Activated CD8-positive, alpha-beta memory T cell treated with anti-CD3 and anti-CD28 coated beads for 1 hour (primary cell): Measurements from ENCODE around the gene MYADML2.
"Not testable (repeated sequence)": the region's sequence is repeated elsewhere in the genome, so short reads cannot be mapped to it uniquely, and the experiment has no call there.

Experiments
- DNase-seq, 2 donors: peaks; one replicate each; pipeline ENCODE4 v3.0.0-alpha.2; 2020; ENCODE audit warnings: low read depth in 1 of 2; ENCODE audit errors: extremely low read depth in 1 of 2

MYADML2 gene

DNA sequence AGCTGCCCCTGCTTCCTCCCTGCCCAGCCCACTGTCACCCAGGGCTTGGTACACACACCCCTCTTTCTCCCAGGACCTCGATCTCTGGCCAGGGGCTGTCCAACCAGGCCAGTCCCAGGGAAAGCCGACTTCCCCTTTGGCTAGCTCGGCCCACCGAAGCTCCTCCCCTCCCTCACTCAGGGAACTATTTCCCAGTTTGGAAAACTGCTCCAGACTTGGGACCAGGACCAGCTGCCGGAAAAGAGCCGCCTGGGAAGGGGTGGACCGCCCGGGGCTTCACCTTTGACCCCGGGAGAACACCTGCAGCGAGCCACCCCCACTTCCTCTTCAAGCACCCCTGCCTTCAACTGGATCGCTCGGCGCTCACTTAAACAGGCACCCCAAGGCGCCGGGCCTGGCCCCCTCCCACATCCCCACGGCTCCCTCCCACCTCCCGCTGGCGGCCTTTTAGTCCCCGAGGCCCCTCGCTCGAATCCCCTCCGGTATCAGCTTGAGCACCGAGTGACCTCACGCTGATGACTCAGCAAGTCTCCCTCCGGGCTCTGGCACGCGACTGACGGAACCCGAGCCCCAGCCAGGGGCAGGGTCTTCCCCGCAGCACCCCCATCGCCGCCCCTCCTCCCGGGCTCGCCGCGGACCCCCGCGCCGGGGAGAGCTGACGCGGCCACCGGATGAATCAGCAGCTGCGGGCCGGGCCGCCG lies 20.4 kb downstream of the MYADML2 start:
- DNase-seq, result peak in 1 of 2 donors; percentile 30

DNA sequence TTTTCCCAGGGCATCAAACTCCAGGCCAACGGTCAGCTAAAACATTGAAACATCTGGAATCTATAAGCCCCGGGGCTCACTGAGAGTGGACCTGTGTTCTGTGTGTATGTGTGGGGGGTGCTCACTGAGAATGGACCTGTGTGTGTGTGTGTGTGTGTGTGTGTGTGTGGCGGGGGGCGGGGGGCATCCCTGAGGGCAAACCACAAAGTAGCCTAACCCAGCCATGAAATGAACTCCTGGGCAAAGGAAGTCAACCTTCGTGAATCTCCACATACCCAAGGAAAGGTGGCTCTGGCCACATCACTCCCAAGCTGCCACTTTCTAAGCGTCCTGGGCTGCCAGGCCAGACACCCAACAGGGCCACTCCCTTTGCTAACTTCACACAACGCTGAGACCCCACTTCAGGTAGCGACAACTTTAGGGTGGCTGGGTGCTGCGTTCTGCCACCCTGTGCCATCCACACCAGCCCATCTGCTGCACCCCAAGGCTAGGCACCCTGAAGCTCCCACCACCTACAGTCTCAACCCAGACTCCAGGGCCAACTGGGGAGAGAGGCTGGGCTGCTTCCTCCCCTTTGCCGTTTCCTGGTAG lies 21.1 kb downstream of the MYADML2 start:
- no peak for DNase-seq

DNA sequence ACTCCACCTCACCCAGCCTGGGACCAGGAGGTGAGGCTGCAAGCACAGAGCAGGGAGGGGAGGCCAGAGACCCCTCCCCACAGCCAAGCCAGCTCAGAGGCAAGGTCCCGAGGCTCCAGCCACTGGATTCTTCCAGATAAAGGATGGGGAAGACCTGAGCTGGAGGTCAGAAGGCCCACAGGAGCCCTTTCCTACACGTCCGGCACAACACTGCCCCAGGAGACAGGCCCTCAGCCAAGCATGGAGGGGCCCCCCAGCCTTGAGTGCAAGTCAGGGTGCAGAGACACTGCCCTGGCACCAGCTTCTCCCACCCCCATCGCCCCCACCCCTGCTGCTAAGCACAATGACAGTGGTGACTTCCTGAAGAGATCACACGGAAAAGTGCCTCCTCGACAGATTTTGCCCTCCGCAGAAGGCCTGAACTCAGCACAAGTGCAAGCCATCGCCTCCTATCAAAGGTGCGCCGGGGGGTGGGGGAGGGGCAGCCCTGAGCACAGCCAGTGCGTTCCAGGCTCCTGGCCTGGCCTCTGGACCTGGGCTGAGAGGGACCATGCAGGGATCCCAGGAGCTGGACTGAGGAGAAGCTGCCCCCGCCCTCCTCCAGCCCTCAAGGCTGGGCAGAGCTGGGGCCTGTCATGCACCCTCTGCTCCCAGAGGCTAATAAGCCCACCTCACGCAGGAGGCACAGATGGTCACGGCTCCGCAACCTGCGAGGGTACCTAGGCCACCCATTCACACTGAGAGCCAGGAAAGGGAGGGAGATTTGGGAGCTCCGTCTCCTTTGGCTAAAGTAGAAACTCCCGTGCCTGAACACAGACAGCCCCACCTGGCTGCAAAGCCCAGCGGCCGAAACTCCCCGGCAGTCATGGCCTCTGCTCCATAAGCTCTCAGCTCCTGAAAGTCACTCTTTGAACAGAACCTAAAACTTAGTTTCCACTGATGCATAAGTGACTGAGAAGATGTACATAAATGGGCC lies 22.2 kb downstream of the MYADML2 start:
- DNase-seq, result no peak

DNA sequence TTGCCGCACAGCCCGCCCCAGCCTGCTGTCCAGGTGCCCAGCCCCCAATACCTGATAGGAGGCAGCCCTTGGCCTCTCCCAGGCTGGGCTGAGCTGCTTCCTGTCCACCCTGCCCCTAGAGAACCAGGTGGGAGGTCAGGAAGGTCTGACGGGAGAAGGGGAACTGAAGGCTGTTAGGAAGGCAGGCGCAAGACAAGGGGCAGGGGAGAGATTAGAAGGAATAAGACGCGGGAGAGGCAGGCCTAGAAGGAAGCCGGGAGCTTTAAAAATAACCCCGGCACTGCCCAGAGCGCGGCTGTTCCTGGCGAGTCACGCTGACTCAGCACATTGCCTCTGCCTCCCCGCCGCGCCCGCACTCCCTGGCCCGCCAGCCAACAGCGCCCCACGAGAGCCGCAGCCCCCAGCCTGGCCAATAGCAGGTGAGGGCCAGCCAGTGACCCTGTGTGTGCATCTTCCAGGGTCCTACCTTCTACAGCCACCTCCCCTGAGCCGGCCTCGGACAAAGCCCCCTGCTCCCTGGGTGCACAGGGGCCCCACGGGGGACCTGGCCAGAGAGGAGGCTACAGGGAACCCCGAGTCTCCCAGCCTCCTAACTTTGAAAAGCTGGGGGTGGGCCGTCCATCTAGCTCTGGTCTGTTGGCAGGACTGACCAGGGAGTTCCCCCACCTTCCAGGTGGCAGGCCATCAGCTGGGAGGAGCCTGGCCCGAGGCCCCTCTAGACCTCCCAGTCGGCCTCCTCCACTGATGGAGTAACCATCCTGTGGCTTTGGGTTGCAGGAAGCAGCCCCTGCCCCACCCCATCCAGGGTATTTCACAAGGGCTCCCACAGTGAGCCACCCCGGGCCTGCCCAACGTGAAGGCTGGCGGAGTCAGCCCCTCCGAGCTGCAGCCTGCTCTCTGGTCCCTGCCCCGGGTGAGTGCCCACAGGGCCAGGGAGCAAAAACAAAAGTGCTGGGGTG lies 23.5 kb downstream of the MYADML2 start:
- no peak for DNase-seq

DNA sequence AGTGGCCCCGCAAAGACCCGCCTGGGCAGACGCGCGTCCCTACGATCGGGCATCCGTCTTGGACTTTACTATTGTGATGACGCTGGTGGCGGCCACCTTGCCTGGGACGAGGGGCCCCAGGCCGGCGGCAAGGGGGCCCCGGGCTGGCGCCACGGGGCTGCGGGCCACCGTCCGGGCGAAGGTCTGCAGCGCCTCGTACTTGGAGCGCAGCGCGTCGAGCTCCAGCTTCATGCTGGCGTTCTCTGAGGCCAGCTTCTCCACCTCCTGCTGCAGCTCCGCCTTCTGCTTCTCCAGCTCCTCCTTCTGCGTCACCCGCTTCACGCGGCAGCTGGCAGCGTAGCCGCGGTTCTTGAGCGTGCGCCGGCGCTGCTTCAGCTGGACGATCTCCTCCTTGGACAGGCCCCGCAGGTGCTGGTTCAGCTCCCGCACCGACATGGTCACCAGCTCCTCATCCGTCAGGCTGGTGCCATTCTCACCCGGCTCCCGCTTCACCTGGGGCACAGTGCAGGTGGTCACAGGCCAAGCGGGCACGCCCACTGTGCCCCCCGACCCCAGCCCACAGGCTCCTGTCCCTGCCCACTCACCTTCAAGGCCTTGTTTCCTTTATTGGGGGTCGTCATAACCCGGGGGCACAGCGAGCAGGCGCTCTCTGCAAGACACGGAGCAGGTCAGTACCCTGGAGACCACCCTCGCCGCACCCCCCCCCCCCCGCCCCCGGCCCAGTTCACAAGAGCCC lies 24.3 kb downstream of the MYADML2 start:
- no peak for DNase-seq

DNA sequence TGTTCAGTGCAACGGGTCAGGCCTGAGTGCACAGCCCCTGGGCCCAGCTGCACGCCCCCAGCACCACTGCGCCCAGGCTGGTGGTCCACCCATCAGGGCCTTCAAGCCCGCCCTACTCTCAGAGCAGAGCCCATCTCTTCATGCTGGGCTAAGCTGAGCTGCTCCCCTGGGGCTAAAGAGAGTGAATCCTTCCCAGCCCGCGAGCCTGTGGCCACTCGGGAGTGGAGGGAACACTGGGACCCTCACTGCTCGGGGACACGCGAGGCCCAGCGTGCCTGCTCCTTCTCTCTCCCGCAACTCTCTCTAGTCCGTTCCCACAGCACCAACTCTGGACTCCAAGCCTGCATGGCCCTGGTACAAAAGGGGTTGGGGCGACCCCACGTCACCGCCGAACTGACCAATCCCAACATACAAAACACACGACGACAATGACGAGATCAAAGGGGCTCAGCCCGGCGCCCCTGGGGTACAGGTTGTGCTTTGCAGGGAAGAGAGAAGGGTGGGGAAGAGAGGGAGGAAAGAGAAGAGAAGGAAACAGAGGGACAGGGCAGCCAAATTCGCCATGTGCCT lies 25.0 kb downstream of the MYADML2 start:
- DNase-seq, result no peak

DNA sequence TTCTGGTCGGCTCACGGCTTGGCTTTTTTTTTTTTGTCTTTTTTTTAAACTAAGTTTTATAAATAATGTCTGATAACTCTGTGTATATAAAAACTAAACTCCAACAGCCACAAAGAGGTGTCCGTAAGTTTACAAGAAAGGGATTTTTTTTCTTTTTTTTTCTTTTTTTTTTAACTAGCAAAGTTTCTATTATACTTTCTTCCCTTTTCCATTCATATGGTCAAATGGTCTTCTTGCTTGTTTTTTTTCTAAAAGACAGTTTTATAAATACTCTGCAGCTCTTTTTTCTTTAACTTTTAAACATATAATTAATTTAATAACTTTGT lies 25.5 kb downstream of the MYADML2 start:
- DNase-seq, result no peak

DNA sequence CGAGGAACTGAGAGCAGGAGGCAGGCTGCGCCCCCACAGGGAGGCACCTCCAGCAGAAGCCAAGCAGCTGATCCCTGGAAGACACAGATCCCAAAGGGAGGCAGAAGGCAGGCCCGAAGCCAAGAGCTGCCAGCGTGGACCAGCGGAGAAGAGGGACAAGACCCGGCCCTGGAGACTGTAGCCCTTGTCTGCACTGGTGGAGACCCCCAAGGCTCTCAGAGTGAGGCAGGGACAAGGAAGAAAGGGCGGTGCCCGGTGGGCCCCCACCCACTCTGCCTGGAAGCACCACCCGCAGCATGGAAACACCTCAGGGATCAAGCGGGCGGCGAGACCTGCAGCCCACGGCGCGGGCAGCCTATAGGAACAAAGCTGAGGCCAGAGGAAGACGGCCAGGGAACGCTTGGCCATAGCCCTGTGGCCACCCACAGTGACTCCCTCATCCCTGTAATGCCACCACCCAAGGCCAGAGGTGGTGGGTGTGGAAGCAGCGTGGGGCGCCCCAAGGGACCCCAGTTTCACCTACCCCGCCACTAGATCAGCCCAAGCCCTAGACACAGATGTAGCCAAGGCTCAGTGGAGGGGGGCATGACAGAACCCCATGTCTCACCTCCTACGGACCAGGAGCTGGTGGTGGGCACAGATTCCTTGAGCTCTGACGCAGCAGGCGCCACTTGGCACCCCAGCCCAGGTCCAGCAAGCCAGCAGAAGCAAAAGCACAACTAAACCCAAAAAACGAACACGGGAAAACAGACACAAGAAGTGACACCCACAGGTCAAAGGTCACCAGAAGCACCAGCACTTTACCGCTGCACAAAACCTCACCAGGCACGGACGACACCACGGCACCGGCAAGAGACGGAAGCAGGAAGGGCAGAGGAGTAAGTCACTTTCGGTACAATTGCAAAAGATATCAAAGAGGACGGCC lies 26.2 kb downstream of the MYADML2 start:
- no peak for DNase-seq

DNA sequence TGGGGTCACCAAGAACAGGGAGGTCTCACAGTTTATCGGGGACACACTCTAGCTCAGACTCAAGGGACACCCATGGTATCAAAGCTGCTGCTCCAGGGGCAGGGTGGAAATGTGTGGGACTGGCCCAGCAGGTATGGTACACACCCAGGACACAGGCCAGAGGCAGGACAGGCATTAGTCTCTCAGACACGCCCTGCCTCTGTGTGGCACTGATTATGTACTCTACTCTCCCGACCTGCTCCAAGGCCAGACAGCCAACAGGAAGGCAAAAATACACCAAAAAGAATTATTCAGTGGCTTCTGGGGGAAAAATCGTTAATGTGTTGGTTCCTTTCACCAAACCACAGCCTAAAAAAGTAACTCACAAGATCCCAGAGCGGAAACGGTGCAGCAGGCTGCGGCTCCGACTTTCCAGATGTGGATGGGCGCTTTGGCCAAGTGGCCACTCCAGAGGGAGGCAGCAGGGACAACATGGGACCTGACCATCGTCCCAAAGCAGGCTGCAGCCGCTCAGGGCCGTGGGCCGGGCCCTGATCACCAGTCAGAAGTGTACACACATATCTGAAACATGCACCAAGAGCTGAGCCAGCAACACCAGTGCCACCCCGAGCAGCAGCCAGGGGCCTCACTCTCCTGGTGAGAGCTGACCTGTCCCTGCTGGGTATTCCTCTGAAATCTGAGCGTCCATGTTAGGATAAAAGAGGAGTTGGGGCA lies 28.0 kb downstream of the MYADML2 start:
- no peak for DNase-seq

DNA sequence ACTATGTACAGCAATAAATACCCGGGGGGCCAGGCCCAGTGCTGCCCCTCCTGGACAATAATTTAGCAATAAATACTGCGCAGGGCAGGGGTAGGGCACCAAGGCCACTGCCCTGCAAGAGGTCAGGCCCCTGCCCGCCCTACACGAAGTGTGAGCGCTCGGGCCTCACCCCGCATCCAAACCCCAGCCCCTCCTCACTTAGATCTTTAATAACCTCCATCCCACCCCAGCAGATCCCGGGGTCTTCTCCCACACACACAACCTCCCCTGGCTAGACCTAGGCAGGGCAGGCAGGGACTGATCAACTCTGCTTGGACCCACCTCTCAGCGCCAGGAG lies 28.7 kb downstream of the MYADML2 start:
- DNase-seq, result not testable (repeated sequence)

DNA sequence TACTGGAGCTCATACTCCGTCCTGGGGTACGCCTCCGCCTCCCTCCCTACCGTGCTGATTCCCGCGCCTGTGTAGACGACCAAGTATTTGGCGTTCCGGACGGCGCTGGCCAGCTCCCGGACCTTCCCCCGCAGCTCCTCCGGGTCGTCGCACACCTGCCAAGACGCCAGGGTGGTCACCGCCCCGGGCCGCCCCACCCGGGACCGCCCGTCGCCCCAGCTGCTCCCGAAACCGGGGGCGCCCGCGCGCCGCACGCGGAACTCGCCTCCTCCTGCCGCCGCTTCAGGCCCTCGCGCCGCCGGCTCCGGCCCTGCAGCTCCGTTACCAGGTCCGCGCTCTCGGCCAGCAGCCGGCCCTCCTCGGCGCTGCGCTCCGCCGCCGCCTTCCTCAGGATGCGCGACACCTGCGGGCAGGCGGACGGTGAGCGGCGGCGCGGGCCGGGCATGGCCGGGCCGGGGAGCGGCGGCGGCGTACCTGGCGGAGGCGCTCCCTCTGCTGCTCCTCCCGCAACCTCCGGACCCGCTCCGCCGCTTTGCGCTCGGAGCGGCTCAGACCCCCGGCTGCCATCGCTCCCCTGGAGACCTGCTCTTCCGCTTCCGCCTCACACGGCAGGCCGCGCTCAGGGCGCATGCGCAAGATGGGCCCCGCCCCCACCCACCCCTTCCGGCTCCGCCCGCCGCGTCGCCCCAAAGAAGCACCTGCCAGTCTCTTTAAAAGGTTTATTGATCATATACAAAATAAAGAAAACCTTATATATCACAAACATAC lies 29.3 kb downstream of the MYADML2 start, which contains the start of gene SIRT7:
Gene SIRT7 (minus strand): TSS at position 612 of the 768 bp plus-strand sequence. CDS start 45 bp downstream, at position 567.
- peak; percentile 46 to 74 for DNase-seq

DNA sequence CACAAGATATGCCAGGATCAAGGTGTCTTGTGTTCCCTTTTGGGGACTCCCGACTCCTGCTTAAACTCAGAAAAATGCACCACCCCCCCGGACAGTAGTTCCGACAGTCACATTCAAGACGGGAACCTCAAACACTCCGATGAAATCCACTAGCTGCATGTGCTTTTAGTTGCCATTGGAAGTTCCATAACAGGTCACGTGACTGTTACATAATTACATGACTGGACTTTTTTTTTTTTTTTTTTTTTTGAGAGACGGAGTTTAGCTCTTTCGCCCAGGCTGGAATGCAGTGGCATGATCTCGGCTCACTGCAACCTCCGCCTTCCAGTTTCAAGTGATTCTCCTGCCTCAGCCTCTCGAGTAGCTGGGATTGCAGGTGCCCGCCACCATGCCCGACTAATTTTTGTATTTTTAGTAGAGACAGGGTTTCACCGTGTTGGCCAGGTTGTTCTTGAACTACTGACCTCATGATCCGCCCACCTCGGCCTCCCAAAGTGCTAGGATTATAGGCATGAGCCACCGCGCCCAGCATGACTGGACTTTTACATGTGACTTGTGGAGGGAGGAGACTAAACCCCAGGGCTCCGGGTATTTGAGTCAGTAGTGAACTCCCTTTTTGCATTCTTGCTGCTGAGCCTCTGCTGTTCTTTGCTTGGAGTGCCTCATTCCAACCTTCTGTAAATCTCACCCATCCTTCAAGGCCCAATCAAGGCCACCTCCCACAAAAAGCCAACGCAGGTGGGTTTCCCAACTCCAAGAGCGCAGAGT lies 30.6 kb downstream of the MYADML2 start:
- DNase-seq, result no peak

DNA sequence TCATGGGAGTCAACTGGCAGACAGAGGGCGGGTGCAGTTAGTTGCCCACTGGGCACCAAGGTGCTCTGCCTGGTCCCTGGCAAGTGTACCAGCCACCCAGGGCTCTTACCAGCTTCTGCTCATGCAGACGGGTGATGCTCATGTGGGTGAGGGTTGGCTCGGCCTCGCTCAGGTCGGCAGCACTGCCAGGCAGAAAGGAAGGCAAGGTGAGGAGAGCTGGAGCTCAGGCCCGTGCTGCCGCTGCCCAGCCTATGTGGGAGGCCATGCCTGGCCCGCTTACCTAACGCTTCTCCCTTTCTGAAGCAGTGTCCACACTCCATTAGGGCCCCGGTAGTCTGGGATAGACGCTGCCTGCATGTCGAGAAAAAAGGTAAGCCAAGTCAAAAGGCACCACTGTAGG lies 31.7 kb downstream of the MYADML2 start:
- no peak for DNase-seq

DNA sequence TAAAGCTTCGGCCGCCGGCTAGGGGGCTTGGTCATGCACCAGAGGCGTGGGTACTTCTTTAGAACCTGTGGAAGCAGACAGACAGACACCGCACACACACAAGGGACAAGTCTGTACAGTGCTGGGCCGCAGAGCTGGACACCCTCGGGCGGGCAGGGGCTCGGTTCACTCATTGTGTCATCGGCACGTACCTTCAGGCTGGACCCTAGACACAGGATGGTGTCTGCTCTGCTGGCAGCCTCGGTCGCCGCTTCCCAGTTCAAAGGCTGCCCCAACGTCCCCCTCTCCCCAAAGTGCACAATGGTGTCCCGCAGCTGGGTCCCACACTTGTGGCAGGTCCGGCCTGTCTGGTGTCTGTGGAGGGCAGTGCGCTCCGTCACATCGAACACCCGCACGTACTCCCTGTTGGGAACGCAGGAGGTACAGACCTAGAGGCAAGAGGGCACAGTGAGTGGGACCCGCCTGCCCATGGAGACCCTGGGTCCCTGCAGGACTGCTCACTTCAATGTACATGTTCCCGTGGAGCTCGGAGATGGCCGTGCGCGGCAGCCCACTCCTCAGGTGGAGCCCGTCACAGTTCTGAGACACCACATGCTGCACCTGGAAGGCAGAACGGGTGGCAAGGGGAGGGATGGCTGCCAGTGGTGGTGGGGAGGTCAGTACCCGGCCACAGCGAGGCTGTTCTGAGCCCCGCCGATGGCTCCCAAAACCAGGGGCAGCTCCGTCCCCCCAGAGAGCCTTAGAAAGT lies 32.8 kb downstream of the MYADML2 start:
- no peak for DNase-seq

DNA sequence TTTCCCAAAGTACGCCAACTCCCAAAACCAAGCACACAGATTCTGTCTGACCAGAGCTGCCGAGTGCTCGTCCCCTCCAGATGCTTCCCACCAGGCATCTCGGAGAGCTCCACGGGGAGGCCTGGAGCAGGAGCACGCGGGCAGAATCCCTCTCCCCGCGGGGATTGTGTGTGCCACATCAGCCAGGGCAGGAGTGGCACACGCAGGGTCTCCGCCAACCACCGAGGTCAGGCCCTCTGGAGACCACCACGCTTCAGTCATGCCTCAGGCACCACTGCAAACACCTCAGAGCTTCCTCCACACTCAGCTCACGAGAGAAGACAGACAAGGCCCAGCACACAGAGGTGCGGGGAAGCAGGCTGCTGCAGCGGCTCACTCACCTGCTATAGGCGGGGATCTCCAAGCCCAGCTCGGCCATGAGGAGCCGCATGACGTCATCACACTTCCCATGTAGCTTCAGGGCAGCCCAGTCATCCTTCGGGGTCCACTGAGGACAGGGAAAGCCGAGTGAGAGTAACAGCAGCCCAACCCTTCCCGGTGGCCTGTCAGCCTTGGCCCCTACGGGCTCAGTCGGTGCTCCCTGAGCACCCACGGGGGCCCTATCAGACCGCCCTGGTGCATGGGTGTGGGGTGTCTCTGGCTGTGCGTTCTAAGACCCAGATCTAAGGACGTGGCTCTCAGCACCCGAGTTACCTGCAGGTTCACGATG lies 33.5 kb downstream of the MYADML2 start:
- DNase-seq, result no peak
